Fibroblast of peridontal ligament (primary cell): ENCODE results near the gene MBD3L2.
"Not testable (repeated sequence)": the region's sequence is repeated elsewhere in the genome, so short reads cannot be mapped to it uniquely, and the experiment has no call there.

Experiments
- DNase-seq: peaks from one replicate; pipeline ENCODE4 v3.0.0-alpha.2; 2010; ENCODE audit errors: extremely low read depth

Gene MBD3L2

DNA sequence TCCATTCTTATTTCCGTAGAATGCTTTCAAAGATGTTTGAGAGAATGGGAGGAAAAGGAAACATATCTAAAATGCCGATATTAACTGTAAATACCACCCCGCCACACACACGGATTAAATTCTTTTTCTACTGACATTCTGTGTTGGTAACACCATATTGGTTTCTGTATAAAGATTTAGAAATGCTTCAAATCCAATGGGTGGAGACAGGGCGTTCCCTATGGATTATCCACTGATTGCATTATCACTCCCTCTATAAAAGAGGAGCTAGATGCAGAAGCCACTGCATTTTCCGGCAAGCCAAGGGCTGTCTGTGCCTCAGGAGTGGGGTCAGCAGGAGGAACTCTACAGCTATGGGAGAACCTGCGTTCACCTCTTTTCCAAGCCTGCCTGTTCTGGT lies at the start of gene MBD3L2:
Gene MBD3L2, plus strand, starts transcription at position 301 of the 400 bp plus-strand sequence. Its CDS starts 53 bp downstream, at position 354.
- not testable (repeated sequence) for DNase-seq

GRCh38 chr19:6999933-7000332 lies 49.2 kb upstream of the MBD3L2 start:
- no peak for DNase-seq

- no peak for DNase-seq
Observed at GRCh38 chr19:7000333-7000732, 48.8 kb upstream of the MBD3L2 start.

DNA sequence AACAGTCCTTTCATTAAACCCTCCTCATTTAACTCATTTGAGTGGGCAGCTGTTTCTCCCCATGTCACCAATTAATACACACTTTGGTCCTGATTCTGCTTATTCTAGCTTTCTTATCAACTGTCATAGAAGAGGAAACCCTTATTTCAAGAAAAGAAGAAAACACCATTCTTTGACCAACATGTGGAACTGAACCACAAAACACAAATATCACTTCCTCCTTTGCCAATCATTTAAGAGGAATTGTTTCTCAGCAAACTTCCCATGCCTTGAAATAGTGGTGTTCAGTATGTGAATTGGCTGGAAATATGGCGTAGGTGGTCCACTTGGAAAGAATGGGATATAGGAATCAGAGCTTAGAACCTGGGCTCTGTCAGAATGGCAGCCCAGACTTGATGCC lies 48.3 kb upstream of the MBD3L2 start:
- DNase-seq, result no peak

DNA sequence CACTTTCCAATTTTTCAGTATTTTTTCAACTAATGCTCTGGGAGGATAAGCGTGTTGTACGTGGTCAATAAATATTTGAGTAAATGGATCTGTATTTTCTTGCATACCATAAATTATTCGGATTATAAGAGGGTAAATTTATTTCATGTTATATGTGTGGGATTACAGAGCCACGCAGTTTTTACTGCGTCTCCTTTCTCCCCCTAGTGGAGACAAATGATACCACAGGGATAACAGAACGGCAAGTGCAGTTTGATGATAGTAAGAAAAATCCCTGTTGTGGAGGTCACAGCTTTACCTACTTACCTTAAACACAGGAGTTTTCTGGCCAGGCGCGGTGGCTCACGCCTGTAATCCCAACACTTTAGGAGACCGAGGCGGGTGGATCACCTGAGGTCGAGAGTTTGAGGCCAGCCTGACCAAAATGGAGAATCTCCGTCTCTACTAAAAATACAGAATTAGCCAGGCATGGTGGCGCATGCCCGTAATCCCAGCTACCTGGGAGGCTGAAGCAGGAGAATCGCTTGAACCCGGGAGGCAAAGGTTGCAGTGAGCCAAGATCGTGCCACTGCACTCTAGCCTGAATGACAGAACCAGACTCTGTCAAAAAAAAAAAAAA lies 44.7 kb upstream of the MBD3L2 start:
- DNase-seq, result peak; percentile 17

DNA sequence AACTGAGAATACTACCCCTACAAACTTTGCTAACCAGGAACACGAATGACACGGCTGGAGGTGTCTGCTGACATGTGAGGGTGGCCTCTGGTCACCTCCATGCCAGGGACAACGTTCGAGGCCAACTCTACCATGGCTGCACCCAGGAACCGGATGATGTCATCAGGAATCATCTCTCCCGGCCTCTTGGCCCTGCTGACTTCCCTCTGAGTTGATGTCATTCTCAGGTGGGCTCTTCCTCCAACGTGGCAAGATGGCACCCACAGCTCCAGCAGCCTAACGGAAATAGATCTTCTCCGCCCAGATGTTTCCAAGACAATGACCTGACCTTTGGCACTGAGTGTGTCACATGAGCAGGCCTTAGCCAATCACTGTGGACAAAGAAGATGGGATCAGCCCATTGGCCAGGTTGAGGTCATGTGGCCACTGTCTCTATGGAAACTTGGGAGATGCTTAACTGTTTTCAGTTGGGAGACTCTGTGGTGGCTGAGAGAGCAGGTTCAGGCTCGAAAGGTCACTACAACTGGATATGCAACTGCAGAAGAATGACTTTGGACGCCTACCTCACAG lies 42.9 kb upstream of the MBD3L2 start:
- no peak for DNase-seq

GRCh38 chr19:7007859-7008258 lies 41.3 kb upstream of the MBD3L2 start:
- DNase-seq, result no peak

DNA sequence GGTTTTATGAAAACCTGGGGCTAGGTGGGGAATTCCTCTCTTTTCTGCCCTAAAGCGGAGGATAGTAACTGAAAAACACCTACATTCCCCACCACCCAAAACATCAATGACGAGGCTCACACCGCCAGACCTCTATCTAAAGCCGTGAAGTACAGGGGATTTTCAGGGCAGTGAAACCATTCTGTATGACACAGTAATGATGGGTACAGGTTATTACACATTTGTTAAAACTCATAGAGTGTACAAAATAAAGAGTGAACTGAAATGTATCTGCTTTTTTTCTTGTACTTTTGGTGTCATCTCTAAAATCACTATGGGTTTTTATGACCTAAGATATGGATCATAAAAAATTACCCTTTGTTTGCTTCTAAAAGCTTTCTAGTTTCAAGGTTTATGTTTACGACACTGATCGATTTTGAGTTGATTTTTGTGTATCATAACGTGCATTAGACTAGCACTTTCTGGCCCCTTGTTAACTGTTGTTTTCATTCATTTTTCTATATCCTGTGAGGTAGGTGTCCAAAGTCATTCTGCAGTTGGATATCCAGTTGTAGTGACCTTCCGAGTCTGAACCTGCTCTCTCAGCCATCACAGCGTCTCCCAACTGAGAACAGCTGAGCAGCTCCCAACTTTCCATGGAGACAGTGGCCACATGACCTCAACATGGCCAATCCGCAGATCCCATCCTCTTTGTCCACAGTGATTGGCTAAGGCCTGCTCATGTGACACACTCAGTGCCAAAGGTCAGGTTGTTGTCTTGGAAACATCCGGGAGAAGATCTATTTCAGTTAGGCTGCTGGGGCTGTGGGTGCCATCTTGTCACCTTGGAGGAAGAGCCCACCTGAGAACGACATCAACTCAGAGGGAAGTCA lies 38.2 kb upstream of the MBD3L2 start:
- no peak for DNase-seq

GRCh38 chr19:7013678-7014077 lies 35.4 kb upstream of the MBD3L2 start:
- no peak for DNase-seq

DNA sequence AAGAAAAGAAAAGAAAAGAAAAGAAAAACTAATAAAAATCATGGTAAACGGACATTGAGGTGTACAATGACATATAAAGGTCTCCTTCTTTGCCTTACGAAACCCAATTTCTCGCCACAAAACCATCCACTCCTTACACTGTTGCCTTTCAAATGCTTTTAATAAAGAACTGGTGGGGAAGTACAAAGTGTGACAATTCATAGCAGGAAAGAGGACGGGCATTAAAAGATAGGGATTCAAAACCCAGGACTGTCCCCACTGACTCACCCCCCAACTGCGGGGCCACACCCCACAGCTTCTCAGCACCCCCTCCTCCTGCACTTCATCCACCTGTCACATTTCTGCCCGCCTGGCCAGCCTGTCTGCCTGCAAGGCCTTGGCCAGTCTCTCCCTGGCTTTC lies 30.3 kb upstream of the MBD3L2 start:
- DNase-seq, result no peak

GRCh38 chr19:7021331-7021730 lies 27.8 kb upstream of the MBD3L2 start, which contains the start of gene MBD3L2B:
Gene MBD3L2B (minus strand): TSS chr19:7021431. CDS start chr19:7021397, 34 bp downstream.
- DNase-seq, result not testable (repeated sequence)

GRCh38 chr19:7028790-7029189 lies 20.3 kb upstream of the MBD3L2 start:
- DNase-seq, result not testable (repeated sequence)

DNA sequence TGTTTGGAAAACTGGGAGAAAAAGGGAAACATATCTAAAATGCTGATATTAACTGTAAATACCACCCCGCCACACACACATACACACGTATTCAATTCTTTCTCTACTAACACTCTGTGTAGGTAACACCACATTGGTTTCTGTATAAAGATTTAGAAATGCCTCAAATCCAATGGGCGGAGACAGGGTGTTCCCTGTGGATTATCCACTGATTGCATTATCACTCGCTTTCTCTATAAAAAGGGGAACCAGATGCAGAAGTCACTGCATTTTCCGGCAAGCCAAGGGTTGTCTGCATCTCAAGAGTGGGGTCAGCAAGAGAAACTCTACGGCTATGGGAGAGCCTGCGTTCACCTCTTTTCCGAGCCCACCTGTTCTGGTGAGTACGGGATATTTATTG lies 18.8 kb upstream of the MBD3L2 start, which contains the start of gene MBD3L5:
Gene MBD3L5, plus strand, starts transcription at position 301 of the 400 bp plus-strand sequence. Its CDS starts 34 bp downstream, at position 335.
- DNase-seq, result not testable (repeated sequence)

GRCh38 chr19:7040079-7040478 lies 9.0 kb upstream of the MBD3L2 start, which contains the start of gene MBD3L4:
Gene MBD3L4 (minus strand): TSS chr19:7040179. CDS start chr19:7040144, 35 bp downstream.
- not testable (repeated sequence) for DNase-seq

- DNase-seq, result not testable (repeated sequence)
Observed at GRCh38 chr19:7041563-7041962, 7.6 kb upstream of the MBD3L2 start.

DNA sequence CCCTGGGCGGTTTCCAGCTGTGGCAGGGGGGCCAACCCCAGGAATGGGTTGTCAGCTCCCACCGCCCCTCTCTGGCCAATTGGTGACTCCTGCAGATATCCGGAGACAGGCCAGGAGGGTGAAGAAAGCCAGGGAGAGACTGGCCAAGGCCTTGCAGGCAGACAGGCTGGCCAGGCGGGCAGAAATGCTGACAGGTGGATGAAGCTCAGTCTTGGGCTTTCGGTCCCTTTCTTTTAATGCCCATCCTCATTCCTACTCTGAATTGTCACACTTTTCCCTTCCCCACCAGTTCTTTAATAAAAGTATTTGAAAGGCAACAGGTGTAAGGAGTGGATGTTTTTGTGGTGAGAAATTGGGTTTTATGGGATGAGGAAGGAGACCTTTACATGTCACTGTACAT lies 2.3 kb downstream of the MBD3L2 start:
- not testable (repeated sequence) for DNase-seq

DNA sequence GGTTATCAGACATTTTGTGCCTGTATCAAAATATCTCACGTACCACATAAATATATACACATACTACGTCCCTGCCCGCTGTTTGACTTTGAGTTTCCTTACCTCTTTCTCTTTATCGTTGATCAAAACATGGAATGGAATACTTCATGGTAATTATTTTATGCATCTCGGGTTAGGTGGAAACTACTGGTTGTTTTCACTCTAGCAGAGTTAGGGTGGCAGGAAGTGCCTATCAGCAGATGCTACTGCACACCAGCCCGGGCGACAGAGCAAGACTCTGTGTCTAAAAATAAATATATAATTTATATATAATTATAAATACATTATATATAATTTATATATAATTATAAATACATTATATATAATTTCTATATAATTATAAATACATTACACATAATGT lies 3.8 kb downstream of the MBD3L2 start:
- not testable (repeated sequence) for DNase-seq

- DNase-seq, result not testable (repeated sequence)
Observed at GRCh38 chr19:7054635-7055368, 5.7 kb downstream of the MBD3L2 start.

DNA sequence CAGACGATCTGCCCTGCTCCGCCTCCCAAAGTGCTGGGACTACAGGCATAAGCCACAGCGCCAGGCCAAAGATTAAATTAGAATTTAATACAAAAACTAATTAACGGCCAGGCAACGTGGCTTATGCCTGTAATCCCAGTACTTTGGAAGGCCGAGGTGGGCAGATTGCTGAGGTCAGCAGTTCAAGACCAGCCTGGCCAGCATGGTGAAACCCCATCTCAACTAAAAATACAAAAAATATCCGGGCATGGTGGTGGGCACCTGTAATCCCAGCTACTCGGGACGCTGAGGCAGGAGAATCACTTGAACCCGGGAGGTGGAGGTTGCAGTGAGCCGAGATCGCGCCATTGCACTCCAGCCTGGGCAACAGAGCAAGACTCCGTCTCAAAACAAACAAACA lies 6.6 kb downstream of the MBD3L2 start:
- DNase-seq, result not testable (repeated sequence)

GRCh38 chr19:7056371-7056770 lies 7.2 kb downstream of the MBD3L2 start:
- not testable (repeated sequence) for DNase-seq

- DNase-seq, result not testable (repeated sequence)
Observed at GRCh38 chr19:7058576-7058975, 9.5 kb downstream of the MBD3L2 start, which contains the start of gene MBD3L3. Gene MBD3L3 (minus strand): TSS chr19:7058676. CDS start chr19:7058605, 71 bp downstream.
